Vagina (tissue), 2 donors: ENCODE results near the gene TEX9. TPM values are rescaled to one million over a fixed set of nuclear protein-coding genes. Genes with fewer than 3 reads are reported as not detected.
A peak's percentile ranks its signal among the peaks of the same experiment; 100 is the strongest.
"Not testable (repeated sequence)": the region's sequence is repeated elsewhere in the genome, so short reads cannot be mapped to it uniquely, and the experiment has no call there.

Experiments
- DNase-seq, 2 donors: peaks; one replicate each; pipeline ENCODE4 v3.0.0-alpha.2; 2017; ENCODE audit errors: extremely low spot score in 2 of 2
- H3K27ac ChIP-seq: fragments of 200-600 bp; sonication (generic); one replicate; pipeline ENCODE4 v1.5.1; 2019
- H3K27me3 ChIP-seq: fragments of 200-600 bp; sonication (generic); one replicate; pipeline ENCODE4 v1.5.1; 2019
- H3K36me3 ChIP-seq, 2 donors: fragments of 200-600 bp; sonication (generic); one replicate each; pipeline ENCODE4 v1.5.1; 2017 to 2019
- H3K4me1 ChIP-seq: fragments of 200-600 bp; sonication (generic); one replicate; pipeline ENCODE4 v1.5.1; 2019
- H3K4me3 ChIP-seq, 2 donors: fragments of 200-600 bp; sonication (generic); 1 replicate in 1 of 2; 2 replicates in 1 of 2; pipeline ENCODE4 v1.5.1; 2016 to 2019
- H3K9me3 ChIP-seq: fragments of 200-600 bp; sonication (generic); one replicate; pipeline ENCODE4 v1.5.1; 2019
- POLR2A ChIP-seq, 2 donors: fragments of 450-650 bp; IDR thresholded peaks; one replicate each; pipeline ENCODE4 v1.6.1; 2017; ENCODE audit warnings: antibody characterized with exemption in 2 of 2, mild to moderate bottlenecking in 2 of 2, moderate library complexity in 2 of 2
- POLR2AphosphoS5 ChIP-seq, 2 donors: sonication (generic); formaldehyde crosslinking; IDR thresholded peaks; one replicate each; pipeline ENCODE4 v1.9.0; 2017; ENCODE audit warnings: antibody characterized with exemption in 2 of 2, mild to moderate bottlenecking in 2 of 2, low read depth in 1 of 2; ENCODE audit not compliant: insufficient read depth in 1 of 2
- intact Hi-C: fragments of 100-400 bp; cut with DNase I; formaldehyde crosslinking; loops from one replicate; pipeline ENCODE4 v1.15.1; 2023
- total RNA-seq: library from RNA; depleted of rRNA; stranded (reverse); fragments of >200 nt; gene quantifications from one replicate; pipeline ENCODE4 v1.2.3, GENCODE V29; 2016
- TF ChIP-seq, protein P1 (sequence below), 3 experiments: fragments of 450-650 bp in 2 of 3; fragments of 200-600 bp in 1 of 3; sonication (generic) in 1 of 3; IDR thresholded peaks; one replicate each; pipeline ENCODE4 v1.5.1; 2017 to 2019; ENCODE audit warnings: antibody characterized with exemption in 3 of 3, mild to moderate bottlenecking in 2 of 3, moderate library complexity in 2 of 3

TEX9 gene
- total RNA-seq, result 4.9 TPM

DNA sequence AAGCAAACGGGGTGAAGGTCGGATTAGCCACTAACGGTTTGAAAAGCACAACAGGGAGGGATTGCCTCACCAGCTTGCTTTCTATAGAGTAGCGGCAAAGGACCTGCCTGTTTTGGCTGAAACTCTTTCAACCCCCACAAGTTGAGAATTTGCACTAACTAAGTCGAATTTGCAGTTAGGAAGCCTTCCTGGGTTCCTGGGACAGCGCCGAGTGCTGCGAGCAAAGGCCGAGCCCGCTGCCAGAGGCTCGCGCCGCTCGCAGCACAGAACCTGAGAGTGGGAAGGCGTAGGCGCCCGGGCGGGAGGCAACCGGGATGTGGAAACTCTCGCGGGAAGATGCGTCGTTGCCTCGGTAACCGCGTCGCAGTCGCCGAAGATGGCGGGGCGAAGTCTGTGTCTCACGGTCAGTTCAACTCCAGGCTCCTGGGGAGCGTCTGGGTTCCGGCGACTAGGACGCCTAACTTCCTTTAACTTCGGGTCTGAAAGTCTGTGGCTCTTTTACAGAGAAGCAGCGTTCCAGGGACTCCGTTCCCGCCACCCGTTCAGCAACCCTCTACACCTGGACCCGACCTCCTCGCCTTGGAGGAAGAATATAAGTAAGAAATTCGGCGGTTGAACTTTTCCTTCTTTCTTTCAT, at the start of gene TEX9:
Gene TEX9, plus strand, starts transcription at position 352 of the 637 bp plus-strand sequence. Its CDS starts 25 bp downstream, at position 377.
- Histone ChIP-seq H3K27me3 (no peaks in the 10 kb centered on the region), H3K4me1 (peaks cover 17% of the 10 kb centered on the region), H3K9me3 (no peaks in the 10 kb centered on the region), H3K27ac (no peak within 1 kb of the TSS), H3K4me3 (peak within 1 kb of the TSS; percentile 38 to 68), H3K36me3 (no peaks in the 10 kb centered on the region)
- intact Hi-C loops, result no loop called here
- TF ChIP-seq POLR2AphosphoS5 (IDR thresholded peaks at IDR 0.05; ENCODE audit: insufficient read depth in 1 of 2, low read depth in 1 of 2), result peak in 1 of 2 donors; percentile 53
- TF ChIP-seq, protein P1, sequence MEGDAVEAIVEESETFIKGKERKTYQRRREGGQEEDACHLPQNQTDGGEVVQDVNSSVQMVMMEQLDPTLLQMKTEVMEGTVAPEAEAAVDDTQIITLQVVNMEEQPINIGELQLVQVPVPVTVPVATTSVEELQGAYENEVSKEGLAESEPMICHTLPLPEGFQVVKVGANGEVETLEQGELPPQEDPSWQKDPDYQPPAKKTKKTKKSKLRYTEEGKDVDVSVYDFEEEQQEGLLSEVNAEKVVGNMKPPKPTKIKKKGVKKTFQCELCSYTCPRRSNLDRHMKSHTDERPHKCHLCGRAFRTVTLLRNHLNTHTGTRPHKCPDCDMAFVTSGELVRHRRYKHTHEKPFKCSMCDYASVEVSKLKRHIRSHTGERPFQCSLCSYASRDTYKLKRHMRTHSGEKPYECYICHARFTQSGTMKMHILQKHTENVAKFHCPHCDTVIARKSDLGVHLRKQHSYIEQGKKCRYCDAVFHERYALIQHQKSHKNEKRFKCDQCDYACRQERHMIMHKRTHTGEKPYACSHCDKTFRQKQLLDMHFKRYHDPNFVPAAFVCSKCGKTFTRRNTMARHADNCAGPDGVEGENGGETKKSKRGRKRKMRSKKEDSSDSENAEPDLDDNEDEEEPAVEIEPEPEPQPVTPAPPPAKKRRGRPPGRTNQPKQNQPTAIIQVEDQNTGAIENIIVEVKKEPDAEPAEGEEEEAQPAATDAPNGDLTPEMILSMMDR (IDR thresholded peaks at IDR 0.05), result no peak
- no peak for TF ChIP-seq POLR2A (IDR thresholded peaks at IDR 0.05)
- DNase-seq, result no peak

DNA sequence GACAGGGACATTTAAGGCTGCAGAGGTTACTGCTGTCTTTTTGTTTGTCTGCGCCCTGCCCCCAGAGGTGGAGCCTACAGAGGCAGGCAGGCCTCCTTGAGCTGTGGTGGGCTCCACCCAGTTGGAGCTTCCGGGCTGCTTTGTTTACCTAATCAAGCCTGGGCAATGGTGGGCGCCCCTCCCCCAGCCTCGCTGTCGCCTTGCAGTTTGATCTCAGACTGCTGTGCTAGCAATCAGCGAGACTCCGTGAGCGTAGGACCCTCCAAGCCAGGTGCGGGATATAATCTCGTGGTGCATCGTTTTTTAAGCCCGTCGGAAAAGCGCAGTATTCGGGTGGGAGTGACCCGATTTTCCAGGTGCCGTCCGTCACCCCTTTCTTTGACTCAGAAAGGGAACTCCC, 48.7 kb upstream of the TEX9 start:
- intact Hi-C loops, H3K4me3 ChIP-seq, H3K27ac ChIP-seq, H3K9me3 ChIP-seq, DNase-seq, H3K27me3 ChIP-seq, H3K36me3 ChIP-seq, H3K4me1 ChIP-seq: not testable (repeated sequence)

DNA sequence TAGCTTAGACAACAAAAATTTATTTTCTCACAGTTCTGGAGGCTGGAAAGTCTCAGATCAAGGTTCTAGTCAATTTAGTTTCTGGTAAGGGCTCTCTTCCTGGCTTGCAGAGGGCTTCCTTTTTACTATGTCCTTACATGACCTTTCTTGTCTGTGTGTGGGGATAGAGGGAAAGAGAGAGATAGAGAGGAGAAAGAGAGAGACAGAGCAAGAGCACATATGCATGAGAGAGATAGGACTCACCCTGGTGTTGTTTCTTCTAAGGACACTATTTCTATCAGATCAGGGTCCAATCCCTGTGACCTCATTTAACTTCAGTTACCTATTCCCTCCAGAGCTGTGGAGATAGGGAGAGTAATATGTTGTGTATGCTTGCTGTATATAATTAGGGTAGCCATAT, 44.9 kb upstream of the TEX9 start:
- no peaks in the 10 kb centered on the region for H3K36me3 ChIP-seq
- intact Hi-C loops, result no loop called here

DNA sequence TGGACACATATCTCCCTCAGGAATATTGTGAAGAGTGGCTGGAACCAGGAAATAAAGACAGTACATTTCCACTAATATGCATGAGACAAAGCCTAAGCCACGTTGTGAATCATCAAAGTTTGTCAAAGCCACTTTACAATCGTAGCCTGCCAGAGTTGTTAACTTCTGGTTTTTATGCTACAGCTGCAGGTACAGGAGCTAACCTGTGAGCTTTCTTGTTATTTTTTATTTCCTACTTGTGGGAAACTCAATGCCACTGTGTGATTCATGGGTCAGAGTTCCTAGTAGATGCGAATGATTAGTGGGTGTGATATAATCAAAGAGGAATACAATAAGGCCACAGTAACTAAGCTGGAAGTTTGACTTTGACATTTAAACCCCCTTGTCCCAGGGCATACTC, 44.4 kb upstream of the TEX9 start:
- no peak for DNase-seq
- H3K4me1 ChIP-seq, result no peaks in the 10 kb centered on the region
- no peaks in the 10 kb centered on the region for H3K36me3 ChIP-seq
- TF ChIP-seq POLR2AphosphoS5 (IDR thresholded peaks at IDR 0.05; ENCODE audit: insufficient read depth in 1 of 2, low read depth in 1 of 2), result no peak
- TF ChIP-seq, protein P1 (IDR thresholded peaks at IDR 0.05), result no peak
- no peak for TF ChIP-seq POLR2A (IDR thresholded peaks at IDR 0.05)
- no peak overlapping the region for H3K4me3 ChIP-seq
- no peaks in the 10 kb centered on the region for H3K9me3 ChIP-seq
- no peak overlapping the region for H3K27ac ChIP-seq
- H3K27me3 ChIP-seq, result no peaks in the 10 kb centered on the region
- intact Hi-C loops, result no loop called here

More for the DNA sequence above, 44.9 kb upstream of the TEX9 start:
- no peak overlapping the region for H3K27ac ChIP-seq
- no peak for TF ChIP-seq POLR2A (IDR thresholded peaks at IDR 0.05)
- no peak overlapping the region for H3K4me3 ChIP-seq
- no peaks in the 10 kb centered on the region for H3K4me1 ChIP-seq
- H3K27me3 ChIP-seq, result no peaks in the 10 kb centered on the region
- no peak for DNase-seq
- H3K9me3 ChIP-seq, result no peaks in the 10 kb centered on the region

DNA sequence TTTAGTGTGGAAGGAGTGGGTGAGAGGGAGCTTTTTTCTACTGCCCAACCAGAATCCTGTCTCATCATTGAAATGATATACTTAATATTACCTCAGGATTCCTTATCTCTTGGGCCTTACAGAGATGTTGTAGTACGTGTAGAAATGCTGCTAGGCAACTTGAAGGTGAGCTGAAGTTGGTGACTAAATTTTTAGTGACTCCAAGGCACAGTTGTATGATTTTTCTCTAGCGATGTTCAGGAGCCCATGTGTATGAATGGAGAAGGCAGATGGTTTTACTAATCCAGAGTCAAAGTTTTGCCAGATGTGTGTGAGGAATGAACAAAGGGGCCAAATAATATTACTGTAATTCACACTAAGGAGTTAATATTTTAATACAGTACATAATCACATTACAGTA, 42.8 kb upstream of the TEX9 start:
- H3K9me3 ChIP-seq, result no peaks in the 10 kb centered on the region
- no peaks in the 10 kb centered on the region for H3K36me3 ChIP-seq
- intact Hi-C loops, result loop anchor here (2.0 kb wide), 1 partner anchor 14 kb away; no protein-coding TSS in a partner anchor
- no peak overlapping the region for H3K27ac ChIP-seq
- no peaks in the 10 kb centered on the region for H3K4me1 ChIP-seq
- no peak overlapping the region for H3K4me3 ChIP-seq
- TF ChIP-seq POLR2AphosphoS5 (IDR thresholded peaks at IDR 0.05; ENCODE audit: insufficient read depth in 1 of 2, low read depth in 1 of 2), result no peak
- TF ChIP-seq, protein P1 (IDR thresholded peaks at IDR 0.05), result no peak
- H3K27me3 ChIP-seq, result no peaks in the 10 kb centered on the region
- DNase-seq, result no peak

DNA sequence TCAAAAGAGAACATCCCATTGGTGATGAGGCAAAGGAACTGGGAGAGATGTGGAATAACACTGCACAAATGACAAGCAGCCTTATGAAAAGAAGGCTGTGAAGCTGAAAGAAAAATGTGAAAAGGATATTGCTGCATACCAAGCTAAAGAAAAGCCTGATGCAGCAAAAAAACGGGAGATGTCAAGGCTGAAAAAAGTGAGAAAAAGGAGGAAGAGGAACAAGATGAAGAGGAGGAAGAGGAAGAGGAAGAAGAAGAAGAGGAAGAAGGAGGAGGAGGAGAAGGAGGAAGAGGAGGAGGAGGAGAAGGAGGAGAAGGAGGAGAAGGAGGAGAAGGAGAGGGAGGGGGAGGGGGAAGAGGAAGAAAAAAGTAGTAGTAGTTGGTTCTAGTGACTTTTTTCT, 41.8 kb upstream of the TEX9 start:
- TF ChIP-seq POLR2AphosphoS5 (IDR thresholded peaks at IDR 0.05; ENCODE audit: insufficient read depth in 1 of 2, low read depth in 1 of 2), result no peak
- no peak for TF ChIP-seq POLR2A (IDR thresholded peaks at IDR 0.05)
- TF ChIP-seq, protein P1 (IDR thresholded peaks at IDR 0.05), result no peak
- Histone ChIP-seq H3K4me1 (no peaks in the 10 kb centered on the region), H3K27ac (no peak overlapping the region), H3K4me3 (no peak overlapping the region), H3K36me3 (no peaks in the 10 kb centered on the region), H3K27me3 (no peaks in the 10 kb centered on the region), H3K9me3 (no peaks in the 10 kb centered on the region)
- no peak for DNase-seq
- intact Hi-C loops, result loop anchor here (2.0 kb wide), 1 partner anchor 15 kb away; no protein-coding TSS in a partner anchor
